GM23338 (cell line): ENCODE results near the gene EFCC1. TPM values are rescaled to one million over a fixed set of nuclear protein-coding genes. Genes with fewer than 3 reads are reported as not detected.

ENCODE experiments used
- ATAC-seq: fragments of 200-7000 bp; cut with Tn5 transposase; 3 replicates; pipeline ENCODE4 v1.9.1; 2020
- DNase-seq: peaks from one replicate; pipeline ENCODE4 v3.0.0-alpha.2; 2015; ENCODE audit warnings: low spot score
- H2AFZ ChIP-seq: fragments of 200-600 bp; sonication (generic); 2 replicates; pipeline ENCODE4 v1.8.0; 2016; ENCODE audit warnings: antibody characterized with exemption, mild to moderate bottlenecking, moderate library complexity
- H3F3A ChIP-seq: fragments of 200-600 bp; sonication (generic); replicated peaks from 2 replicates; pipeline ENCODE4 v1.8.0; 2017; ENCODE audit warnings: antibody characterized with exemption, mixed run types, low read depth
- H3K27ac ChIP-seq: fragments of 200-600 bp; sonication (generic); 2 replicates; pipeline ENCODE4 v1.6.1; 2016; ENCODE audit warnings: low read depth
- H3K27me3 ChIP-seq: fragments of 200-600 bp; sonication (generic); 2 replicates; pipeline ENCODE4 v1.8.0; 2016; ENCODE audit warnings: mild to moderate bottlenecking, mixed run types, moderate library complexity; ENCODE audit not compliant: insufficient read depth
- H3K36me3 ChIP-seq: fragments of 200-600 bp; sonication (generic); 2 replicates; pipeline ENCODE4 v1.8.0; 2016; ENCODE audit warnings: mild to moderate bottlenecking; ENCODE audit not compliant: insufficient read depth
- H3K4me1 ChIP-seq: fragments of 200-600 bp; sonication (generic); 2 replicates; pipeline ENCODE4 v1.8.0; 2016; ENCODE audit warnings: mild to moderate bottlenecking, moderate library complexity; ENCODE audit not compliant: insufficient read depth
- H3K4me2 ChIP-seq: fragments of 200-600 bp; sonication (generic); 2 replicates; pipeline ENCODE4 v1.7.1; 2017; ENCODE audit warnings: mixed run types
- H3K4me3 ChIP-seq: fragments of 200-600 bp; sonication (generic); 2 replicates; pipeline ENCODE4 v1.6.1; 2016; ENCODE audit warnings: mixed run types
- H3K79me2 ChIP-seq: fragments of 200-600 bp; sonication (generic); replicated peaks from 2 replicates; pipeline ENCODE4 v1.8.0; 2017; ENCODE audit warnings: mild to moderate bottlenecking; ENCODE audit not compliant: insufficient read depth
- H3K9me2 ChIP-seq: fragments of 200-600 bp; sonication (generic); 2 replicates; pipeline ENCODE4 v1.8.0; 2017; ENCODE audit not compliant: insufficient read depth
- H4K20me1 ChIP-seq: fragments of 200-600 bp; sonication (generic); replicated peaks from 2 replicates; pipeline ENCODE4 v1.8.0; 2017; ENCODE audit warnings: mild to moderate bottlenecking; ENCODE audit not compliant: insufficient read depth
- H3K27ac Mint-ChIP-seq: 2 replicates; pipeline ENCODE4 v1.8.0; 2020; ENCODE audit warnings: inconsistent platforms, mild to moderate bottlenecking, moderate library complexity, mixed read lengths
- H3K27me3 Mint-ChIP-seq: 3 replicates; pipeline ENCODE4 v1.8.0; 2022; ENCODE audit warnings: low read depth, mild to moderate bottlenecking, moderate library complexity, mixed read lengths, inconsistent platforms; ENCODE audit not compliant: insufficient read depth, poor library complexity
- H3K36me3 Mint-ChIP-seq: 3 replicates; pipeline ENCODE4 v1.8.0; 2021; ENCODE audit warnings: low read depth, mild to moderate bottlenecking, inconsistent platforms, moderate library complexity, mixed read lengths
- H3K4me1 Mint-ChIP-seq: 3 replicates; pipeline ENCODE4 v1.8.0; 2020; ENCODE audit warnings: mild to moderate bottlenecking, inconsistent platforms, mixed read lengths
- H3K4me3 Mint-ChIP-seq: 3 replicates; pipeline ENCODE4 v1.8.0; 2021; ENCODE audit warnings: moderate library complexity, mild to moderate bottlenecking, inconsistent platforms, mixed read lengths
- H3K9me3 Mint-ChIP-seq: 3 replicates; pipeline ENCODE4 v1.8.0; 2020; ENCODE audit warnings: moderate library complexity, mild to moderate bottlenecking, inconsistent platforms, mixed read lengths
- CREB1 ChIP-seq: fragments of 250-450 bp; sonication (Bioruptor Pico); IDR thresholded peaks from 2 replicates; pipeline ENCODE4 v1.5.0; 2020; ENCODE audit warnings: low read depth, mild to moderate bottlenecking, moderate library complexity
- CTCF ChIP-seq, 2 experiments: fragments of 200-600 bp in 1 of 2; sonication (generic) in 1 of 2; conservative IDR thresholded peaks; 2 replicates each; pipeline versions ENCODE4 v1.5.1 to v1.6.1; 2016 to 2017; ENCODE audit warnings: antibody characterized with exemption in 2 of 2, low read depth in 2 of 2, mild to moderate bottlenecking in 2 of 2, moderate library complexity in 1 of 2
- JUNB ChIP-seq: IDR thresholded peaks from one replicate; pipeline ENCODE4 v1.6.1; 2016; ENCODE audit warnings: antibody characterized with exemption; ENCODE audit not compliant: unreplicated experiment
- STAT1 ChIP-seq: IDR thresholded peaks from one replicate; pipeline ENCODE4 v1.6.1; 2016; ENCODE audit warnings: antibody characterized with exemption; ENCODE audit not compliant: unreplicated experiment
- polyA plus RNA-seq: library from polyadenylated mRNA; unstranded; fragments of >200 nt; fragmentation: Nextera tagmentation; extraction: Ambion mirVana; gene quantifications from 2 replicates; pipeline ENCODE4 v1.2.1, GENCODE V29; 2016
- total RNA-seq: library from RNA; depleted of rRNA; stranded (reverse); fragments of >200 nt; shearing (Covaris generic); gene quantifications from 2 replicates; pipeline ENCODE4 v1.2.3, GENCODE V29; 2014
- TF ChIP-seq, protein P1 (sequence below): fragments of 250-450 bp; sonication (Bioruptor Pico); IDR thresholded peaks from 2 replicates; pipeline ENCODE4 v1.5.0; 2020; ENCODE audit warnings: mild to moderate bottlenecking, moderate library complexity
- TF ChIP-seq, protein P2 (sequence below): IDR thresholded peaks from 2 replicates; pipeline ENCODE4 v1.6.1; 2016; ENCODE audit warnings: antibody characterized with exemption

The EFCC1 gene
- total and polyA plus RNA-seq, 2 experiments from 2014 or later = not detected

GRCh38 chr3:129033151-129033550 lies 32.0 kb downstream of the EFCC1 start (continued):
- TF ChIP-seq, protein P1, sequence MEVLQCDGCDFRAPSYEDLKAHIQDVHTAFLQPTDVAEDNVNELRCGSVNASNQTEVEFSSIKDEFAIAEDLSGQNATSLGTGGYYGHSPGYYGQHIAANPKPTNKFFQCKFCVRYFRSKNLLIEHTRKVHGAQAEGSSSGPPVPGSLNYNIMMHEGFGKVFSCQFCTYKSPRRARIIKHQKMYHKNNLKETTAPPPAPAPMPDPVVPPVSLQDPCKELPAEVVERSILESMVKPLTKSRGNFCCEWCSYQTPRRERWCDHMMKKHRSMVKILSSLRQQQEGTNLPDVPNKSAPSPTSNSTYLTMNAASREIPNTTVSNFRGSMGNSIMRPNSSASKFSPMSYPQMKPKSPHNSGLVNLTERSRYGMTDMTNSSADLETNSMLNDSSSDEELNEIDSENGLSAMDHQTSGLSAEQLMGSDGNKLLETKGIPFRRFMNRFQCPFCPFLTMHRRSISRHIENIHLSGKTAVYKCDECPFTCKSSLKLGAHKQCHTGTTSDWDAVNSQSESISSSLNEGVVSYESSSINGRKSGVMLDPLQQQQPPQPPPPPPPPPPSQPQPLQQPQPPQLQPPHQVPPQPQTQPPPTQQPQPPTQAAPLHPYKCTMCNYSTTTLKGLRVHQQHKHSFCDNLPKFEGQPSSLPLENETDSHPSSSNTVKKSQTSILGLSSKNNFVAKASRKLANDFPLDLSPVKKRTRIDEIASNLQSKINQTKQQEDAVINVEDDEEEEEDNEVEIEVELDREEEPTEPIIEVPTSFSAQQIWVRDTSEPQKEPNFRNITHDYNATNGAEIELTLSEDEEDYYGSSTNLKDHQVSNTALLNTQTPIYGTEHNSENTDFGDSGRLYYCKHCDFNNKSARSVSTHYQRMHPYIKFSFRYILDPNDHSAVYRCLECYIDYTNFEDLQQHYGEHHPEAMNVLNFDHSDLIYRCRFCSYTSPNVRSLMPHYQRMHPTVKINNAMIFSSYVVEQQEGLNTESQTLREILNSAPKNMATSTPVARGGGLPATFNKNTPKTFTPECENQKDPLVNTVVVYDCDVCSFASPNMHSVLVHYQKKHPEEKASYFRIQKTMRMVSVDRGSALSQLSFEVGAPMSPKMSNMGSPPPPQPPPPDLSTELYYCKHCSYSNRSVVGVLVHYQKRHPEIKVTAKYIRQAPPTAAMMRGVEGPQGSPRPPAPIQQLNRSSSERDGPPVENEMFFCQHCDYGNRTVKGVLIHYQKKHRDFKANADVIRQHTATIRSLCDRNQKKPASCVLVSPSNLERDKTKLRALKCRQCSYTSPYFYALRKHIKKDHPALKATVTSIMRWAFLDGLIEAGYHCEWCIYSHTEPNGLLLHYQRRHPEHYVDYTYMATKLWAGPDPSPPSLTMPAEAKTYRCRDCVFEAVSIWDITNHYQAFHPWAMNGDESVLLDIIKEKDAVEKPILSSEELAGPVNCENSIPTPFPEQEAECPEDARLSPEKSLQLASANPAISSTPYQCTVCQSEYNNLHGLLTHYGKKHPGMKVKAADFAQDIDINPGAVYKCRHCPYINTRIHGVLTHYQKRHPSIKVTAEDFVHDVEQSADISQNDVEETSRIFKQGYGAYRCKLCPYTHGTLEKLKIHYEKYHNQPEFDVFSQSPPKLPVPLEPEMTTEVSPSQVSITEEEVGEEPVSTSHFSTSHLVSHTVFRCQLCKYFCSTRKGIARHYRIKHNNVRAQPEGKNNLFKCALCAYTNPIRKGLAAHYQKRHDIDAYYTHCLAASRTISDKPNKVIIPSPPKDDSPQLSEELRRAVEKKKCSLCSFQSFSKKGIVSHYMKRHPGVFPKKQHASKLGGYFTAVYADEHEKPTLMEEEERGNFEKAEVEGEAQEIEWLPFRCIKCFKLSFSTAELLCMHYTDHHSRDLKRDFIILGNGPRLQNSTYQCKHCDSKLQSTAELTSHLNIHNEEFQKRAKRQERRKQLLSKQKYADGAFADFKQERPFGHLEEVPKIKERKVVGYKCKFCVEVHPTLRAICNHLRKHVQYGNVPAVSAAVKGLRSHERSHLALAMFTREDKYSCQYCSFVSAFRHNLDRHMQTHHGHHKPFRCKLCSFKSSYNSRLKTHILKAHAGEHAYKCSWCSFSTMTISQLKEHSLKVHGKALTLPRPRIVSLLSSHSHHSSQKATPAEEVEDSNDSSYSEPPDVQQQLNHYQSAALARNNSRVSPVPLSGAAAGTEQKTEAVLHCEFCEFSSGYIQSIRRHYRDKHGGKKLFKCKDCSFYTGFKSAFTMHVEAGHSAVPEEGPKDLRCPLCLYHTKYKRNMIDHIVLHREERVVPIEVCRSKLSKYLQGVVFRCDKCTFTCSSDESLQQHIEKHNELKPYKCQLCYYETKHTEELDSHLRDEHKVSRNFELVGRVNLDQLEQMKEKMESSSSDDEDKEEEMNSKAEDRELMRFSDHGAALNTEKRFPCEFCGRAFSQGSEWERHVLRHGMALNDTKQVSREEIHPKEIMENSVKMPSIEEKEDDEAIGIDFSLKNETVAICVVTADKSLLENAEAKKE = no peak

- Mint-ChIP-seq H3K36me3 (no peaks in the 10 kb centered on the region), H3K27me3 (peaks cover 9% of the 10 kb centered on the region), H3K4me1 (peaks cover 8% of the 10 kb centered on the region), H3K9me3 (0 out of 3 replicates have a peak, but pooled peaks cover 3% of the 10 kb centered on the region), H3K4me3 (no peak overlapping the region), H3K27ac (no peak overlapping the region)
- H3F3A ChIP-seq = no peaks in the 10 kb centered on the region
- H3K36me3 ChIP-seq = no peaks in the 10 kb centered on the region
- no peak overlapping the region; the same call in 1 of the 2 replicates for H2AFZ ChIP-seq
- TF ChIP-seq CREB1 (CRISPR knock-in tag) (no peak), JUNB (no peak), STAT1 (no peak), CTCF (conservative IDR thresholded peaks at IDR 0.05; ENCODE audit: low read depth in 2 of 2) (no peak)
- TF ChIP-seq, protein P2, sequence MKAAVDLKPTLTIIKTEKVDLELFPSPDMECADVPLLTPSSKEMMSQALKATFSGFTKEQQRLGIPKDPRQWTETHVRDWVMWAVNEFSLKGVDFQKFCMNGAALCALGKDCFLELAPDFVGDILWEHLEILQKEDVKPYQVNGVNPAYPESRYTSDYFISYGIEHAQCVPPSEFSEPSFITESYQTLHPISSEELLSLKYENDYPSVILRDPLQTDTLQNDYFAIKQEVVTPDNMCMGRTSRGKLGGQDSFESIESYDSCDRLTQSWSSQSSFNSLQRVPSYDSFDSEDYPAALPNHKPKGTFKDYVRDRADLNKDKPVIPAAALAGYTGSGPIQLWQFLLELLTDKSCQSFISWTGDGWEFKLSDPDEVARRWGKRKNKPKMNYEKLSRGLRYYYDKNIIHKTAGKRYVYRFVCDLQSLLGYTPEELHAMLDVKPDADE = no peak
- no peaks in the 10 kb centered on the region for H3K27me3 ChIP-seq
- H3K79me2 ChIP-seq = no peaks in the 10 kb centered on the region
- H4K20me1 ChIP-seq = no peaks in the 10 kb centered on the region
- H3K4me1 ChIP-seq = no peaks in the 10 kb centered on the region; the same call in 1 of the 2 replicates
- no peak overlapping the region for H3K4me2 ChIP-seq
- H3K27ac ChIP-seq = no peak overlapping the region
- DNase-seq = no peak
- no peak for ATAC-seq
- no peaks in the 10 kb centered on the region for H3K9me2 ChIP-seq
- H3K4me3 ChIP-seq = no peak overlapping the region
Measured at GRCh38 chr3:129033633-129034321, 32.7 kb downstream of the EFCC1 start.
